LNCAP (cell line): Measurements from ENCODE around the gene GALNT13.
A peak's percentile ranks its signal among the peaks of the same experiment; 100 is the strongest.

Experiments
- TF ChIP-seq, protein P1 (sequence below): fragments of 450-650 bp; IDR thresholded peaks from 2 replicates; pipeline ENCODE4 v1.5.1; 2017; ENCODE audit warnings: mild to moderate bottlenecking

GALNT13 gene

GRCh38 chr2:153870308-153870707, 1.4 kb upstream of the GALNT13 start:
- TF ChIP-seq, protein P1, sequence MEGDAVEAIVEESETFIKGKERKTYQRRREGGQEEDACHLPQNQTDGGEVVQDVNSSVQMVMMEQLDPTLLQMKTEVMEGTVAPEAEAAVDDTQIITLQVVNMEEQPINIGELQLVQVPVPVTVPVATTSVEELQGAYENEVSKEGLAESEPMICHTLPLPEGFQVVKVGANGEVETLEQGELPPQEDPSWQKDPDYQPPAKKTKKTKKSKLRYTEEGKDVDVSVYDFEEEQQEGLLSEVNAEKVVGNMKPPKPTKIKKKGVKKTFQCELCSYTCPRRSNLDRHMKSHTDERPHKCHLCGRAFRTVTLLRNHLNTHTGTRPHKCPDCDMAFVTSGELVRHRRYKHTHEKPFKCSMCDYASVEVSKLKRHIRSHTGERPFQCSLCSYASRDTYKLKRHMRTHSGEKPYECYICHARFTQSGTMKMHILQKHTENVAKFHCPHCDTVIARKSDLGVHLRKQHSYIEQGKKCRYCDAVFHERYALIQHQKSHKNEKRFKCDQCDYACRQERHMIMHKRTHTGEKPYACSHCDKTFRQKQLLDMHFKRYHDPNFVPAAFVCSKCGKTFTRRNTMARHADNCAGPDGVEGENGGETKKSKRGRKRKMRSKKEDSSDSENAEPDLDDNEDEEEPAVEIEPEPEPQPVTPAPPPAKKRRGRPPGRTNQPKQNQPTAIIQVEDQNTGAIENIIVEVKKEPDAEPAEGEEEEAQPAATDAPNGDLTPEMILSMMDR = peak; percentile 18; the same call in 1 of the 2 replicates

DNA sequence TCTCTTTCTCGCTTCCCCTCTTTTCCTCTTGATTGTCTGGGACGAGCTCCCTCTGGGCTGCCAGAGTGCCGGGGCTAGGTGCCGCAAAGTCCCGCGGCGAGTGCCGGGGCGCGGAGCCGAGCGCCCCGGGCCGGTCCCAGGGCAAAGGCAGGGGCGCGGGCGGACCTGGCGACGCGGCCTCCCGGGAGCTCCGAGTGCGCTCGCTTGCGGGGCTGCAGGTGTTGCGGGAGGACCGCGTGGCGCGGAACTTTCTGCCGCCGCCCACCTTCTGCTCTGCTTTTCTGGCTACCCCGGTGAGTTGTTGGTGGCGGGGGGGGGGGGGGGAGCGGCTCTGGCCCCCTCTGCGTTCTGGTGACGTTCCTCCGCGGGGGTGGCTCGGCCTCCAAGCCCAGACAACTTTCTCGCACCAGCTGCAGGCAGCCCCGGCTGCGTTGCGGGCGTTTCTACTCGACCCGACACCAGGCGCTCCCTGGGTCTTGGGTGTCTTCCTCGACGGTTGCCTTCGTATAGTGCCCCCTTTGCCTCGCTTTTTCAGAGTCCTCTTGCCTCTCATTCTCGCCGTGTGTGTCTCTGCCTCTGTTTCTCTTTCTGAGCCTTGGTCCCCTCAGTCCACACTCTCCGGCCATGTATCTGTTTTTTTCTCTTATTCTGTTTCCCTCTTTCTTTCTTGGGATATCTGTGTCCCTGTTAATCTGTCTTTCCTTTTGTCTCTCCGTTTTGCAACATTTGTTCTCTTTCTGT, 759 bp downstream of the GALNT13 start:
- TF ChIP-seq, protein P1 = no peak

DNA sequence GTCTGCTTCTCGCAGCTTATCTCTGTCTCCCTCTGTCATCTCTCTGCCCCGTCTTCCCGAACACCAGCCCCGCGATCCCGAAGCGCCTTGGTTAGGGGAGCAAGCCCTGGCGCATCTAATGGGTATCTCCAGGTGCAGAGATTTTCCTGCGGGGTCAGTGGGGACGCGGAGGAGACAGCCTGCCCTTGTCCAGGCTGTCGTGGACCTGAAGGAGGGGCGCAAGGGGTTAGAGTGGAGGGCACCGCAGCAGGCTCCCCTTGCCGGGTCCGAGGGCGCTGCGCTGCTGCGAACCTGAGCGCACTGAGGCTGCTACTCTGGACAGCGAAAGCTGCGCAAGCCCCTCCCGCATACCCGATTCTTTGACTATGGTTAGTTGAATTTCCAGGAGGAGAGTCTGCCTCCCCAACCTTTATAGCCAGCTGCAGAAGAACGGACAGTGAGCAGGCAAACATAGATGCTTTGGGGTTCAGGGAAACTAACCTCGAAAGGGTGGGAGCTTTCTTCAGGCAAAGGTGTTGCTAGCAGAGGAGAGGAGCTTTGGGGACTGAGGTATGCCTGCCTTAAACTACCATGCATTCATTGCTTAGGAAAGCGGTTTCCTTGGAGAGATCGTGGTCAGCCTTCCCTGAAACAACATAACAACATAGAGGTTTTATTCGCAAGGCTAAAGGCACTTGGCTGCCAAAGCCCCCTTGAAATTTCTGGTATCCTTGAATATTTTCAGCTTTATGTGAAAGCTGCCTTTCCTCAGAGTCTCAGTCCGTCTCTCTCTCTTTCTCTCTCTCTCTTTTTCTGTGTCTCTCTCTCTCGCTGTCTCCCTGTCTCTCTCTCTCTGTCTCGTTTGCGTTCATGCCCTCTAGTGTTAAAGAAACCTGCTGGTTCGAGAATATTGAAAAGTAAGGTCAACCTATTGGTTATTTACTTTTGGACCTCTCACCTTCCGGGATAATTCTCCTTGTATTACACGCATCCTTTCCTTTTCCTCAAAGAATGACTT, 1.6 kb downstream of the GALNT13 start:
- TF ChIP-seq, protein P1 = 0 out of 2 replicates have a peak, but pooled peaks have one; percentile 7

DNA sequence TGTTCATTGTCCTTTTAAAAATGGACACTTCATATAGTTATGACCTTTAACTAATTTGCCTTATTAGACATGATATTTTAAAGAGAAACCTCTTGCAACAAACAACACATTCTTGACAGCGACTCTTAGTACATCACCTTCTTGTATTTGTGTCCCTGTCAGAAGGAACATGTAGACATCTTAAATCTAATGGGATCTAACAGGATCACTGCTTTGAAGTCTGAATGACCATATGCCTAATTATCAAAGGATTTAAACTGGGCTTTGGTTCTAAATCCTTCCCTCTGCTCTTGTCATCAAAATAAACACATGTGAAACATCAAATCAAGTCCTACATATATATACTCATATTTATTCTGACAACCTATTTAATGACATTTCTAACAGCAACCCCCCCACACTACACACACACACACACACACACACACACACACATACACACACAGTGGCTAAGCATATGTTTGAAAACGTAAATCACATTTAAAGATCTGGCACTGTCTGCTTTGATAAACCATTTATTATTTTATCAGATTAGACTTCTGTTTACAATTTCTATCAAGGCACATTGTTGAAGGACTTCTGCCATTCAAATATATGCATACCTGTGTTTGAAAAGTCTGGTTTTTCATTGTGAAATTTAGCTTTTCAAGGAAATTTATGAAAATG, 4.2 kb downstream of the GALNT13 start:
- TF ChIP-seq, protein P1 = no peak

DNA sequence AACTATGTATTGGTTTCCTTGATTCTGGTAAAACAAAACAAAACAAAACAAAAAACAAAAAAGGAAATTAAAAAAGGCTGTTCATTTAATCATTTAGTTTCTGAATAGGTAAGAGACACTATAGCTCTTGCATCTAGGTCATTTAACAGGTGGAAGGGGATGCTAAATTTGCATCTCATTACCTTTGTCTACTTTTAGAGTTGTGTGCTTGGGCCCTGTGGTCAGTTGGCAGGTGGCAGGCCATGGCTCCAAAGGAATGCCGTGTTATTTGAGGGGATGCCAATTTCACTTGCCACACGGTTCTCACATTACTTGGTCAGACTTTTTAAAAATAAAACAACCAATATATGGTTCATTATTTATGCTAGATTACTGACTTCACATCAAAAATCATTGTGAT, 9.2 kb downstream of the GALNT13 start:
- TF ChIP-seq, protein P1 = no peak

DNA sequence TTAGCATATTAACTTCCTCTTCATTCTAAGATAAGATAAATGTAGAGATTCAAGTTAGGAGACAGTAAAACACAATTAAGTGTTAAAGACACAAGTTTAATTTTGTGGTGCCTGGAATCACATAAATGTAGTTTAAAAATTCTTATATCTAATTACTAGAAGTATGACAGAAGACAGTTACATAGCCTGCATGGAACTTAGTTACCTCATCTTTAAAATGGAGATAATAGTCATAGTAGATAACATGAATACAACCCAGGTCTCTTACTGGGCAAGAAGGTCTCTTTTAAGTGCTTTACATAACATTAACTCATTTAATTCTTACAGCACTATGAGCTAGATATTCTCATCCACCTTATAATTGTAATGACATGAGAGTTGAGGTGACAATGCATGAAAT, 15.1 kb downstream of the GALNT13 start:
- TF ChIP-seq, protein P1 = no peak

- TF ChIP-seq, protein P1 = no peak
Observed at GRCh38 chr2:153890576-153890975, 18.9 kb downstream of the GALNT13 start.
